Endothelial cell of umbilical vein (primary cell): ENCODE data around the gene BCAS3. TPM values are rescaled to one million over a fixed set of nuclear protein-coding genes. Genes with fewer than 3 reads are reported as not detected.

Source experiments
- BruUV-seq: library from RNA; stranded (reverse); fragments of 400-500 nt; replicated peaks from 2 replicates; lab custom pipeline; 2021; lab: Mats Ljungman, UMichigan
- CTCF ChIA-PET: fragments of 300-600, 350-600 bp; sonication (Branson Sonifier 250); formaldehyde crosslinking; loops from one replicate; lab custom pipeline; 2021; ENCODE audit warnings: antibody characterized with exemption, inconsistent platforms; lab: Charles Lee
- POLR2A ChIA-PET: fragments of 300-600, 350-600 bp; sonication (Branson Sonifier 250); formaldehyde crosslinking; loops from one replicate; lab custom pipeline; 2021; ENCODE audit warnings: antibody characterized with exemption, inconsistent platforms; lab: Charles Lee
- DNase-seq: peaks from one replicate; pipeline ENCODE4 v3.0.0-alpha.2; 2011; ENCODE audit warnings: low read depth, low spot score
- FAIRE-seq: peaks from 2 replicates; lab custom pipeline; 2011; peaks lifted over from hg19 to GRCh38; lab: Jason Lieb, UNC
- H2AFZ ChIP-seq: 2 replicates; pipeline ENCODE4 v1.6.0; 2012; ENCODE audit warnings: low read depth, low read length, control low read depth, inconsistent platforms
- H3K27ac ChIP-seq: 2 replicates; pipeline ENCODE4 v1.5.1; 2011; ENCODE audit warnings: low read depth, mild to moderate bottlenecking, control low read depth, low read length, moderate library complexity; ENCODE audit not compliant: insufficient read depth
- H3K27me3 ChIP-seq, 2 experiments: 2 replicates each; pipeline versions ENCODE4 v1.6.0 to v1.6.1; 2011; ENCODE audit warnings: low read length in 2 of 2, mixed read lengths in 1 of 2; ENCODE audit not compliant: control insufficient read depth in 2 of 2, insufficient read depth in 2 of 2
- H3K36me3 ChIP-seq, 2 experiments: 2 replicates in 1 of 2; 3 replicates in 1 of 2; pipeline ENCODE4 v1.5.1; 2011; ENCODE audit warnings: low read length in 2 of 2, mild to moderate bottlenecking in 1 of 2, moderate library complexity in 1 of 2; ENCODE audit not compliant: control insufficient read depth in 2 of 2, insufficient read depth in 2 of 2; ENCODE audit errors: extremely low read depth in 1 of 2
- H3K4me1 ChIP-seq: 3 replicates; pipeline ENCODE4 v1.5.1; 2011; ENCODE audit warnings: mild to moderate bottlenecking, low read length; ENCODE audit not compliant: control insufficient read depth, insufficient read depth; ENCODE audit errors: extremely low read depth
- H3K4me2 ChIP-seq: 2 replicates; pipeline ENCODE4 v1.6.1; 2011; ENCODE audit warnings: low read length, control low read depth, mixed read lengths; ENCODE audit not compliant: insufficient read depth
- H3K4me3 ChIP-seq, 3 experiments: fragments of 200-600 bp in 1 of 3; sonication (generic), shearing (Covaris generic) in 1 of 3; replicated peaks in 1 of 3; 2 replicates each; pipeline ENCODE4 v1.5.1; 2011 to 2016; ENCODE audit warnings: control low read depth in 3 of 3, low read length in 3 of 3, mild to moderate bottlenecking in 2 of 3, inconsistent platforms in 1 of 3, low read depth in 1 of 3, moderate library complexity in 1 of 3; ENCODE audit not compliant: insufficient read depth in 1 of 3
- H3K79me2 ChIP-seq: 2 replicates; pipeline ENCODE4 v1.6.0; 2012; ENCODE audit warnings: low read length, inconsistent platforms; ENCODE audit not compliant: control insufficient read depth, insufficient read depth
- H3K9ac ChIP-seq: replicated peaks from 2 replicates; pipeline ENCODE3; 2011; ENCODE audit warnings: low read length, control low read depth; ENCODE audit not compliant: insufficient read depth; ENCODE audit errors: extremely low read depth
- H3K9me1 ChIP-seq: replicated peaks from 3 replicates; pipeline ENCODE4 v1.6.0; 2011; ENCODE audit warnings: mild to moderate bottlenecking, low read length; ENCODE audit not compliant: control insufficient read depth, insufficient read depth; ENCODE audit errors: extremely low read depth
- H3K9me3 ChIP-seq: replicated peaks from 2 replicates; pipeline ENCODE4 v1.5.1; 2012; ENCODE audit warnings: low read length, inconsistent platforms; ENCODE audit not compliant: control insufficient read depth, insufficient read depth
- H4K20me1 ChIP-seq: replicated peaks from 2 replicates; pipeline ENCODE3; 2011; ENCODE audit warnings: mild to moderate bottlenecking, low read length; ENCODE audit not compliant: control insufficient read depth, insufficient read depth; ENCODE audit errors: extremely low read depth
- EZH2 ChIP-seq: IDR thresholded peaks from 2 replicates; pipeline ENCODE4 v1.6.1; 2012; ENCODE audit warnings: borderline replicate concordance, low read depth, mild to moderate bottlenecking, moderate library complexity, low read length, inconsistent platforms; ENCODE audit not compliant: severe bottlenecking
- FOS ChIP-seq: IDR thresholded peaks from 2 replicates; pipeline ENCODE4 v1.6.1; 2011; ENCODE audit warnings: mild to moderate bottlenecking, low read length, moderate library complexity, borderline replicate concordance; ENCODE audit not compliant: insufficient read depth
- GATA2 ChIP-seq: IDR thresholded peaks from 2 replicates; pipeline ENCODE4 v1.7.0; 2011; ENCODE audit warnings: low read depth, mild to moderate bottlenecking, moderate library complexity, mixed read lengths, low read length; ENCODE audit not compliant: insufficient read length, insufficient read depth
- JUN ChIP-seq: IDR thresholded peaks from 2 replicates; pipeline ENCODE4 v1.6.1; 2011; ENCODE audit warnings: borderline replicate concordance, low read depth; ENCODE audit not compliant: insufficient read length, insufficient read depth
- MYC ChIP-seq: IDR thresholded peaks from one replicate; pipeline ENCODE4 v1.6.1; 2011; ENCODE audit warnings: mild to moderate bottlenecking, low read depth, low read length
- POLR2A ChIP-seq: IDR thresholded peaks from 2 replicates; pipeline ENCODE4 v1.6.1; 2012; ENCODE audit warnings: low read depth, mild to moderate bottlenecking, control low read depth, low read length
- POLR2AphosphoS5 ChIP-seq: IDR thresholded peaks from 2 replicates; pipeline ENCODE4 v1.6.1; 2012; ENCODE audit warnings: low read depth, mild to moderate bottlenecking, control low read depth, low read length, moderate library complexity; ENCODE audit not compliant: insufficient read depth
- dilution Hi-C: fragments of 300-500 bp; cut with MboI; formaldehyde crosslinking; loops from one replicate; pipeline ENCODE4 v1.15.0; 2019; ENCODE audit warnings: low sequenced_read_pairs; ENCODE audit not compliant: extremely low pct_ligation_motif_present
- intact Hi-C: fragments of 100-400 bp; cut with micrococcal nuclease; formaldehyde crosslinking; loops from one replicate; pipeline ENCODE4 v1.10.0; 2022
- polyA plus RNA-seq, 4 experiments: library from polyadenylated mRNA; depleted of rRNA in 3 of 4; stranded (reverse) in 3 of 4; unstranded in 1 of 4; fragments of >200 nt; gene quantifications; 2 replicates each; pipeline versions ENCODE4 v1.2.1 to v1.2.3, GENCODE V29; 2011 to 2012; ENCODE audit warnings: missing spikeins in 1 of 4
- total RNA-seq: library from RNA; stranded (reverse); gene quantifications from 2 replicates; pipeline ENCODE4 v1.2.3, GENCODE V29; 2021
- TF ChIP-seq, protein P1 (sequence below), 2 donors: IDR thresholded peaks; 1 replicate in 1 of 2; 2 replicates in 1 of 2; pipeline ENCODE4 v1.5.1; 2011; ENCODE audit warnings: low read length in 2 of 2, mild to moderate bottlenecking in 2 of 2, moderate library complexity in 2 of 2, control low read depth in 1 of 2, inconsistent platforms in 1 of 2, low read depth in 1 of 2; ENCODE audit not compliant: insufficient read depth in 1 of 2; ENCODE audit errors: extremely low read depth in 1 of 2
- TF ChIP-seq, protein P2 (sequence below): IDR thresholded peaks from 2 replicates; pipeline ENCODE4 v1.6.1; 2011; ENCODE audit not compliant: insufficient read depth, insufficient read length

The BCAS3 gene
- total and polyA plus RNA-seq, 2 donors (not counting 3 experiments of a cell fraction or from before 2014, with no cell fraction given), result 8.2 to 16.0 TPM

DNA sequence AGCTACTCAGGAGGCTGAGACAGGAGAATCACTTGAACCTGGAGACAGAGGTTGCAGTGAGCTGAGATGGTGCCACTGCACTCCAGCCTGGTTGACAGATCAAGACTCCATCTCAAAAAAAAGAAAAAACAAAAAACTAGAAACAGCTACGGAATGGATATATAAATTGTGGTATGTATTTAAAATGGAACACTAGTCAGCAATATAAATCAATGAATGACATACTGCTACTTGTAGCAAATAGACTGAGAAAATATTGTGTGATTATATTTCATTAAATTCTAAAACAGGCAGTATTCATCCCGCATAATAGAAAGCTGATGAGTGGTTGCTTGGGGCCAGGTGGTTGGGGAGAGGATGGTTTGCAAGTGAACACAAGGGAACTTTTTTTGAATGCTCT, 261.7 kb downstream of the BCAS3 start:
- no peaks in the 10 kb centered on the region for H4K20me1 ChIP-seq
- DNase-seq (no peak), FAIRE-seq (no peak)
- no peak overlapping the region for H3K4me3 ChIP-seq
- no TSS peak for BruUV-seq
- no peaks in the 10 kb centered on the region for H3K9me1 ChIP-seq
- H2AFZ ChIP-seq, result no peak overlapping the region
- TF ChIP-seq, protein P1, sequence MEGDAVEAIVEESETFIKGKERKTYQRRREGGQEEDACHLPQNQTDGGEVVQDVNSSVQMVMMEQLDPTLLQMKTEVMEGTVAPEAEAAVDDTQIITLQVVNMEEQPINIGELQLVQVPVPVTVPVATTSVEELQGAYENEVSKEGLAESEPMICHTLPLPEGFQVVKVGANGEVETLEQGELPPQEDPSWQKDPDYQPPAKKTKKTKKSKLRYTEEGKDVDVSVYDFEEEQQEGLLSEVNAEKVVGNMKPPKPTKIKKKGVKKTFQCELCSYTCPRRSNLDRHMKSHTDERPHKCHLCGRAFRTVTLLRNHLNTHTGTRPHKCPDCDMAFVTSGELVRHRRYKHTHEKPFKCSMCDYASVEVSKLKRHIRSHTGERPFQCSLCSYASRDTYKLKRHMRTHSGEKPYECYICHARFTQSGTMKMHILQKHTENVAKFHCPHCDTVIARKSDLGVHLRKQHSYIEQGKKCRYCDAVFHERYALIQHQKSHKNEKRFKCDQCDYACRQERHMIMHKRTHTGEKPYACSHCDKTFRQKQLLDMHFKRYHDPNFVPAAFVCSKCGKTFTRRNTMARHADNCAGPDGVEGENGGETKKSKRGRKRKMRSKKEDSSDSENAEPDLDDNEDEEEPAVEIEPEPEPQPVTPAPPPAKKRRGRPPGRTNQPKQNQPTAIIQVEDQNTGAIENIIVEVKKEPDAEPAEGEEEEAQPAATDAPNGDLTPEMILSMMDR (IDR thresholded peaks at IDR 0.05; ENCODE audit: extremely low read depth in 1 of 2, insufficient read depth in 1 of 2, low read depth in 1 of 2, low read length in 2 of 2), result no peak
- TF ChIP-seq EZH2 (no peak), GATA2 (no peak), POLR2A (no peak), MYC (no peak), JUN (no peak), FOS (no peak), POLR2AphosphoS5 (no peak)
- TF ChIP-seq, protein P2, sequence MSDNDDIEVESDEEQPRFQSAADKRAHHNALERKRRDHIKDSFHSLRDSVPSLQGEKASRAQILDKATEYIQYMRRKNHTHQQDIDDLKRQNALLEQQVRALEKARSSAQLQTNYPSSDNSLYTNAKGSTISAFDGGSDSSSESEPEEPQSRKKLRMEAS, result no peak
- H3K9me3 ChIP-seq, result no peaks in the 10 kb centered on the region
- H3K27ac ChIP-seq, result no peak overlapping the region
- no peaks in the 10 kb centered on the region for H3K79me2 ChIP-seq
- POLR2A ChIA-PET, result no interaction called here
- no peak overlapping the region for H3K9ac ChIP-seq
- H3K4me2 ChIP-seq, result no peak overlapping the region
- H3K36me3 ChIP-seq, result no peaks in the 10 kb centered on the region
- peaks cover 2% of the 10 kb centered on the region for H3K4me1 ChIP-seq
- CTCF ChIA-PET, result interaction anchor here (1.0 to 2.5 kb wide), 3 partner anchors 12 to 23 kb away, joined by 3 to 6 read pairs (median 3); no protein-coding TSS in a partner anchor
- no peaks in the 10 kb centered on the region for H3K27me3 ChIP-seq
- dilution Hi-C loops (no loop called here), intact Hi-C loops (no loop called here)
